NCI-H82 treated with DMSO at 0.1 percent for 48 hours (cell line): ENCODE results near the gene SURF2.
A peak's percentile ranks its signal among the peaks of the same experiment; 100 is the strongest.
"Not testable (repeated sequence)": the region's sequence is repeated elsewhere in the genome, so short reads cannot be mapped to it uniquely, and the experiment has no call there.

Source experiments
- DNase-seq: peaks from one replicate; lab custom pipeline; 2025; ENCODE audit not compliant: unreplicated experiment; lab: John Stamatoyannopoulos, UW

Gene SURF2

GRCh38 chr9:133375724-133376654 lies 19.6 kb downstream of the SURF2 start, which contains the start of the genes STKLD1 and SURF4:
Gene STKLD1, plus strand, starts transcription at chr9:133376366. Its CDS starts 108 bp downstream, at chr9:133376474.
Gene SURF4, minus strand, starts transcription at chr9:133376060. Its CDS starts 91 bp downstream, at chr9:133375969.
- peak; percentile 80 for DNase-seq

DNA sequence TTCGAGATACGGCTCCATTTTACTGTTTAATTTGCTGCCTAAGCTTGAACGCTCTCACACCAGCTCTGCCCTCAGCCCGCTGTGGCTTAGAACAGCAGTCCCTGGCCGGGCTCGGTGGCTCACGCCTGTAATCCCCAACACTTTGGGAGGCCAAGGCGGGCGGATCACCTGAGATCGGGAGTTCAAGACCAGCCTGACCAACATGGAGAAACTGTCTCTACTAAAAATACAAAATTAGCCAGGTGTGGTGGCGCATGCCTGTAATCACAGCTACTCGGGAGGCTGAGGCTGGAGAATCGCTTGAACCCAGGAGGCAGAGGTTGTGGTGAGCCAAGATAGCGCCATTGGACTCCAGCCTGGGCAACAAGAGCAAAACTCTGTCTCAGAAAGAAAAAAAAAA lies 20.9 kb downstream of the SURF2 start:
- not testable (repeated sequence) for DNase-seq

GRCh38 chr9:133377721-133378216 lies 21.4 kb downstream of the SURF2 start:
- DNase-seq = no peak

- DNase-seq = no peak
These were observed 22.1 kb downstream of the SURF2 start for GRCh38 chr9:133378408-133378962.

DNA sequence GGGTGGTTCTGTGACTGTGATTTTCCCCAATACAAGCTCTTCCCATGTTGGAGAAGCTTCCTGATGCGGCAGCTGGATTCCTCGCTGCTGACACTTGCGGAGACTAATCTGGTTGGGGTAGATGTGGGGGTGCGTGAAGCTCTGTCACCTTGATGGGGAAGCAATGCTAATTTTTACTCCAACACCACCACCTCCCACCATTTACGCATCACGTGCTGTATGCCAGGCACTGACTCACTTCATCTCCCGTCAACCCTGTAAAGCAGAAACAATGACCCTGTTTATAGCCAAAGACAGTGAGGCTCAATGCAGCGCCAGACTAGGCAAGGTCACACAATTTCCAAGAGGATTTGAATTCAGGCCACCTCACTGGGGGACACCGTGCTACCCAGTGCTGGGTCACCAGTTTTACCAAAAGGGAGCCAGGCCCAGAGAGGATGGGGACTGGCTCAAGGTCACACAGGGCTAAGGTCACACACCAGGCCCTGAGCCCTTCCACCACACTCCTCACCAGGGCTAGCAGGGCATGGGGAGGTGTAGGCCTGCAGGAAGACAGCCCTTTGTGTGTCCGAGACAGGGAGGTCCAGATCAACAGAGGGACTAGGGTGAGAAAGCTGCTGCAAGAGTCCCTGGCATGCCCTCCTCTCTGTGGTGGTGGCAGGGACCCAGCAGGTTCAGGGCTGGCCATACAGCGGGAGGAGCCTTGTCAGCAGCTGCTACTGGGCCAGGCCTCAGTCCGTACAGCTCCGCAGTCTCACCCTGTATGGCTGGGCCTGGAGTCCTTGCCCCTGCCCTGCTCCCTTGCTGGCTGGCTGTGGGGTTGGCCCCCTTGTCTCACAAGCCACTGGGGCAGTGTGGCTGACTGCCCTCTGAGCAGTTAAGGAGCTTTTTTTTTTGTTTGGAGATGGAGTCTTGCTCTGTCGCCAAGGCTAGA lies 23.1 kb downstream of the SURF2 start:
- DNase-seq = no peak

GRCh38 chr9:133380734-133381133 lies 24.4 kb downstream of the SURF2 start:
- no peak for DNase-seq

DNA sequence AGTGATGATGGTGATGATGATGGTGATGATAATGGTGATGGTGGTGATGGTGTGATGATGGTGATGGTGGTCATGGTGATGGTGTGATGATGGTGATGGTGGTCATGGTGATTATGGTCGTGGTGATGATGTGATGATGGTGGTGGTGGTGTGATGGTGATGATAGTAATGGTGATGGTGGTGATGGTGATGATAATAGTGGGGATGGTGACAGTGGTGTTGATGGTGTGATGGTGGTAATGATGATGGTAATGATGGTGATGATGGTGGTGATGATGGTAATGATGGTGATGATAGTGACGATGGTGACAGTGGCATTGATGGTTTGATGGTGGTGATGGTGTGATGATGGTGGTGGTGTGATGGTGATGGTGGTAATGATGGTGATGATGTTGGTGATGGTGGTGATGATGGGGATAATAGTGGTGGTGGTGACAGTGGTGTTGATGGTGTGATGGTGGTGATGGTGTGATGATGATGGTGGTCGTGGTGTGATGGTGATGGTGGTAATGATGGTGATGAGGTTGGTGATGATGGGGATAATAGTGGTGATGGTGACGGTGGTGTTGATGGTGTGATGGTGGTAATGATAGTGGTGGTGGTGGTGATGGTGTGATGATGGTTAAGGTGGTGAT lies 26.3 kb downstream of the SURF2 start:
- no peak for DNase-seq

GRCh38 chr9:133383438-133383837 lies 27.1 kb downstream of the SURF2 start:
- DNase-seq = no peak

GRCh38 chr9:133384736-133385321 lies 28.5 kb downstream of the SURF2 start:
- no peak for DNase-seq

GRCh38 chr9:133385452-133385851 lies 29.1 kb downstream of the SURF2 start:
- no peak for DNase-seq

- no peak for DNase-seq
These were observed 30.0 kb downstream of the SURF2 start for GRCh38 chr9:133386338-133386737.

DNA sequence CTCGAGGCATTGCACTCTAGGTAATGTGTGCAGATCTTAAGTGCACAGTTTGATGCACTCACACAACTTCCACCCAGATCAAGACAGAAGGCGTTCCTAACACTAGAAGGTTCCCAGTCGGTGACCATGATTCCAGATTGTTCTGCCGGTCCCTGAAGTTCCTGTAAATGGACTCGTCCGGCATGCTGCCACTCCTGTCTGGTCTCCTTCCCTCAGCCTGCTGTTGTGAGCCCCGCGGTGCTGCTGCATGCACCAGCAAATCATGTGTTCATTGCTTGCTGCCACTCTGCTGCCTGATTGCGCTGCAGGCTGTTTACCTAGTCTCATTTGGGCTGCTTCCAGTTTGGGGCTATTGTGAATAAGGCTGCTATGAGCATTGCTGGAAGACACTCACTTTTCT lies 31.3 kb downstream of the SURF2 start:
- DNase-seq = no peak

GRCh38 chr9:133389025-133389557 lies 32.7 kb downstream of the SURF2 start:
- no peak for DNase-seq

DNA sequence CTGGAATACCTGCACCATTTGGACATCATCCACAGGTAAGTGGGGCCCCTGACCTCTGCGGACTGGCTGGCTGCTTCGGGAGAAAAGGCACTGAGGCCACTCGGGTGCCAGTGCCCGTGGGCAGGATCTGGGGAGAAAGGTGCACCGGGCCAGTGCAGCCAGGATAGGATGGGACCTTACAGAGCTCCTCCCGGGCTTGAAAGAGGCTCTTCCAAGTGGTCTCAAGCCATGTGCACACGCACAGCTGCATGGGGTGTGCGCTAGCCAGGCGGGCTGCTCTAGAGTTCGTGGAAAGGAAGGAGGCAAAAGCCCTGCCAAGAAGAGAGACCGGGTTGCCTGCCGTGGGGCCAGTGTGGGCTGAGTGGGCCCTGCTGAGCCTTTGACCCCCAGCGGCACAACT lies 33.2 kb downstream of the SURF2 start:
- DNase-seq = no peak

GRCh38 chr9:133390713-133391112 lies 34.4 kb downstream of the SURF2 start:
- no peak for DNase-seq

DNA sequence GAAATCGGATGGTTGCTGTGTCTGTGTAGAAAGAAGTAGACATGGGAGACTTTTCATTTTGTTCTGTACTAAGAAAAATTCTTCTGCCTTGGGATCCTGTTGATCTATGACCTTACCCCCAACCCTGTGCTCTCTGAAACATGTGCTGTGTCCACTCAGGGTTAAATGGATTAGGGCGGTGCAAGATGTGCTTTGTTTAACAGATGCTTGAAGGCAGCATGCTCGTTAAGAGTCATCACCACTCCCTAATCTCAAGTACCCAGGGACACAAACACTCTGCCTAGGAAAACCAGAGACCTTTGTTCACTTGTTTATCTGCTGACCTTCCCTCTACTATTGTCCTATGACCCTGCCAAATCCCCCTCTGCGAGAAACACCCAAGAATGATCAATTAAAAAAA lies 35.1 kb downstream of the SURF2 start:
- DNase-seq = not testable (repeated sequence)

GRCh38 chr9:133392308-133392707 lies 36.0 kb downstream of the SURF2 start:
- DNase-seq = not testable (repeated sequence)

DNA sequence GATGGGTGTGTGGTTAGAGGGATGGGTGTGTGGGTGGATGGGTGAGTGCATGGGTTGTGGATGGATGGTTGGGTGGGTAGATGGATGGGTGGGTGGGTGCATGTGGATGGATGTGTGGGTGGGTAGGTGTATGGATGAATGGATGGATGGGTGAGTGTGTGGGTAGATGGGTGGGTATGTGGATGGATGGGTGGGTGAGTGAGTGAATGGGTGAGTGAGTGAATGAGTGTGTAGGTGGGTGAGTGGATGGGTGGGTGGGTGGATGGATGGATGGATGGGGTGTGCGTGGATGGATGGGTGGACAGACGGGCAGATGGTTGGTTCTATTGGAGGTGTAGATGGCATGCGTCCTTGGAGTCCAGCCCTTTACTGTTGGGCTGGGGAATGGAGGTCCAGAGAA lies 37.0 kb downstream of the SURF2 start:
- DNase-seq = no peak

- DNase-seq = no peak
These were observed 38.4 kb downstream of the SURF2 start for GRCh38 chr9:133394687-133395271.

DNA sequence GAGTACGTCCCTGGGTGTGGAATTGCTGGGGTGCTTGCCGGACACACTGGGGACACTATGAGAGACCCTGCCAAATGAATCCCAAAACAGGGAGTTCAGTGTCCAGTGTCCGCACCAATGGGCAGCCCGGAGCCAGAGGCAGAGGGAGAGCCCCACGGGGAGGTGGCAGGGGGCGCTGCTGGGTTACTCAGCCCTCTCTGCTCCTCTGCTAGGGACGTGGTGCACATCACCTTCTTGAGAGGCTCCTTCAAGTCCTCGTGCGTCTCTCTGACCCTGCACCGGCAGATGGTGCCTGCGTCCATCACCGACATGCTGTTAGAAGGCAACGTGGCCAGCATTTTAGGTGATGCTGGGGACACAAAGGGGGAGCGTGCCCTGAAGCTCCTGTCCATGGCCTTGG lies 40.6 kb downstream of the SURF2 start:
- DNase-seq = no peak
